Islet precursor cell (in vitro differentiated cells): ENCODE data around the gene DEK.
"Not testable (repeated sequence)": the region's sequence is repeated elsewhere in the genome, so short reads cannot be mapped to it uniquely, and the experiment has no call there.

Experiments
- DNase-seq: peaks from one replicate; pipeline ENCODE4 v3.0.0-alpha.2; 2018

Gene DEK

DNA sequence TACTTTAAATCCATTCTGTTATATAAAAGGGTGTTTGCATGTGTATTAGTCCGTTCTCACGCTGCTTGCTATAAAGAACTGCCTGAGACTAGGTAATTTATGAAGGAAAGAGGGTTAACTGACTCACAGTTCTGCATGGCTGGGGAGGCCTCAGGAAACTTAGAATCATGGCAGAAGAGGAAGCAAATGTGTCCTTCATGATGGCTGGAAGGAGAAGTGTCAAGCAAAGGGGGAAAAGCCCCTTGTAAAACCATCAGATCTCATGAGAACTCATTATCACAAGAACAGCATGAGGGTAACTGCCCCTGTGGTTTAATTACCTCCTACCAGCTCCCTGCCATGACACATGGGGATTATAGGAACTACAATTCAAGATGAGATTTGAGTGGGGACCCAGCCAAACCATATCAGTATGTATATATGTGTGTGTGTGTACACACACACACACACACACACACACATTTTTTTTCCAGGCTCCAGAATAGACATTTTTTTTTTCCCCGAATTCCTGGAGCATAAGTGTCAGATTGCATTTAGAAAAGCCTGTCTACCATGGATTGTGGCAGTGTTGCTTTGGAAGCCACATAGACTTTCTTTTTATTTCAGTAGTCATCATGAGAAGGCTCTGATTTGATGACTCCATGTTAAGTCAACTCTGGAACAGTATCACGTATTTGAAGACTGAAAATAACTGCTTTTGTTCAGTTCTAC lies 77.6 kb downstream of the DEK start:
- DNase-seq, result no peak

DNA sequence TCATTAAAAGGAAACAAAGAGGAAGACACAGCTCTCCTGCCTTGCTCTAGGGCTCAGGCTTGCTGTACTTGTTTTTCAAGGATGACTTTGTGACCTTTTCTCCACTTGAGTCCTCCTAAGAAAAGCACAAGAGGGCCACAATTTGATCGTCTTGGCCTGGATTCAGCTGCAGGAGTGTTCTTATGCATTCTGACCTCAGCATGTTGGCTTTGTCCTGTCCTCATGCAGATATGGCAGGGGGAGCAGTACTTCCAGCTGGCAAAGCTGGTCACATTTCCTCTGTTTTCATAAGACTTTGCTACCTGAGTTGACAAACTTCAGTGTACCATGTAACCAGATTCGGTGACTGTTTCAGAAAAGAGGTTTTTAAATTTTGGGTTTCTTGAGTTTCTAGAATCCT lies 78.3 kb downstream of the DEK start:
- DNase-seq, result no peak

- DNase-seq, result no peak
Observed at GRCh38 chr6:18185624-18186023, 78.7 kb downstream of the DEK start.

- no peak for DNase-seq
Observed at GRCh38 chr6:18183766-18184165, 80.6 kb downstream of the DEK start.

DNA sequence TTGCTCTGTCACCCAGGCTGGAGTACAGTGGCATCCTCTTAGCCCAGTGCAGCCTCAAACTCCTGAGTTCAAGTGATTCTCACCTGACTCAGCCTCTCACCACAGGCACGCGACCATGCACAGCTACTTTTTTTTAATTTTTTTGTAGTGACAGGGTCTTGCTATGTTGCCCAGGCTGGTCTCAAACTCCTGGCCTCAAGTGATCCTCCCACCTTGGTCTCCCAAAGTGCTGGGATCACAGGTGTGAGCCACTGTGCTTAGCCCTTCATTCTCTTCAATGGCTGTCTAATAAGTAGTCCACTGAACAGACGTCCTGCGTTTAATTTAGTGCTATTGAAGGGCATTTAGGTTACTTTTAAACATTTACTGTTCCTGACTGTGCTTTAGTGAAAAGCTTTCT lies 81.8 kb downstream of the DEK start:
- no peak for DNase-seq

DNA sequence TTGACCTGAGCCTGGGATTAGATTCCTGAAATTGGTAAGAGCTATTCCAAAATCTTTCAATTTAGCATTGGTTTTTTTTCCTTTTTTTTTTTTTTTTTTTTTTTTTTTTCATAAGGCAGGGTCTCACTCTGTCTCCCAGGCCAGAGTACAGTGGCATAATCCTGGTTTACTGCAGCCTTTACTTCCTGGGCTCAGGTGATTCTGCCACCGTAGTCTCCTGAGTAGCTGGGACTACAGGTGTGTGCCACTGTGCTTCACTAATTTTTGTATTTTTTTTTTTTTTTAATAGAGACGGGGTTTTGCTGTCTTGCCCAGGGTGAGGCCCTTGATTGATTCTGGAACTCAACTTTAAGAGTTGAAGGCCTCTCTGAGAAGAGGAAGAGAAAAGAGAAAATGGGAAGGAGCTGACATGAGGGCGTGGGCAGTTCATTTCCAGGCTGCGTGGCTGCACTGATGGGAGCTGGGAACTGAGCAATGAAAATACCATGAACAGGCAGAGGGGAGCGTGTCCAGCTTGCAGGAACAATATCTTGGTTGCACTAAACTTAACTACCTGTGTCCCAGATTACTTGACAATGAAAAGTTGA lies 84.5 kb downstream of the DEK start:
- no peak for DNase-seq

DNA sequence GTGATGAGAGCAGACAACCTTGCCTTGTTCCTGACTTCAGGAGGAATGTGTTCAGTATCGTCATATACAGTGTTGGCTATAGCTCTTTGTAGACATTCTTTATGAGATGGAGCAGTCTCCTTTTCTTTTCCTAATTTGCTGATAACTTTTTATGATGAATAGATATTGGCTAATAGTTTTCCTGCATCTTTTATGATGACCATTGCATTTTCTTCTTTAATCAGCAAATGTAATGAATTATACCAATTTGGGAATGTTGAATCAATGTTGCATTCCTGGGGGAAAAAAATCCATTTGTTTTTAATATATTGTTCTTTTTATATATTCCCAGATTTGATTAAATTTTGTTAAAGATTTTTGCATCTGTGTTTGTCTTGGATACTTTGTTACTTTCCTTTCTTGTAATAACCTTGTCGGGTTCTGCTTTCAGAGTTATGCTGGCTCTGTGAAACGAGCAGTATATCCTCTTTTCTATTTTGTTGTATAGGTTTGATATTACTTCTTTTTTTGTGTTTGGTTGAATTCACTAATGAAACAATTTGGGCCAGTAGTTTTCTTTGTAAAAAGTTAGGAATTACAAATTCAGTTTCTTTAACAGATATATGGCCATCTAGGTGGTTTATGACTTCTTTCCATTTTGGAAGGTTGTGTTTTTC lies 85.2 kb downstream of the DEK start:
- DNase-seq, result no peak

DNA sequence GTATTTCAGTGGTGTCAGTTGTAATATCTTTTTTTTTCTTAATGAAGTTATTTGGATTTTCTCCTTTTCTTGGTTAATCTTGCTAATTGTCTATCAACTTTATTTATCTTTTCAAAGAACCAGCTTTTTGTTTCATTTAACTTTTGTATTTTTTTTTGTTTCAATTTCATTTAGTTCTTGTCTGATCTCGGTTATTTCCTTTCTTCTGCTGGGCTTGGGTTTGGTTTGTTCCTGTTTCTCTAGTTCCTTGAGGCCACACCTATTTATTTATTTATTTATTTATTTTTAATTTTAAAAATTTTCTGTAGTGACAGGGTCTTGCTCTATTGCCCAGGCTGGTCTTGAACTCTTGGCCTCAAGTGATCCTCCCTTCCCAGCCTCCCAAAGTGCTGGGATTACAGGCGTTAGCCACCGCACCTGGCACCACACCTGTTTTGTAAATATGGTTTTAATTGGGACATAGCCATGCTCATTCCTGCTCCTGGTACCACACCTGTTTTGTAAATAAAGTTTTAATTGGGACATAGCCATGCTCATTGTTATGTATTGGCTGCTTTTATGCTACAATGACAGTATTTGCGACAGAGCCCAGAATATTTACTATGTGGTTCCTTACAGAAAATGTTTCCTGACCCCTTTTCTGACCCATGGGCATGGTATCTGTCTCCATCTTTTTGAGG lies 86.9 kb downstream of the DEK start:
- no peak for DNase-seq

DNA sequence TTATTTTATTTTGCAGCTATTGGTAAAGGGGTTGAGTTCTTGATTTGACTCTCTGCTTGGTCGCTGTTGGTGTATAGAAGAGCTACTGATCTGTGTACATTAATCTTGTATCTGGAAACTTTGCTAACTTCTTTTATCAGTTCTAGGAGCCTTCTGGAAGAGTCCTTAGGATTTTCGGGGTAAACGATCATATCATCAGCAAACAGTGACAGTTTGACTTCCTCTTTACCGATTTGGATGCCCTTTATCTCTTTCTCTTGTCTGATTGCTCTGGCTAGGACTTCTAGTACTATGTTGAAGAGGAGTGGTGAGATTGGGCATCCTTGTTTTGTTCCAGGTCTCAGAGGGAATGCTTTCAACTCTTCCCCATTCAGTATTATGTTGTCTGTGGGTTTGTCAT lies 88.1 kb downstream of the DEK start:
- DNase-seq, result not testable (repeated sequence)
